GM12865 (cell line): ENCODE measurements around the gene XDH.

ENCODE experiments used
- DNase-seq: peaks from one replicate; pipeline ENCODE4 v3.0.0; 2010; ENCODE audit warnings: low read depth
- H3K4me3 ChIP-seq: 2 replicates; pipeline ENCODE4 v1.5.1; 2011; ENCODE audit warnings: mild to moderate bottlenecking, low read depth, low read length, control low read depth
- TF ChIP-seq, protein P1 (sequence below): IDR thresholded peaks from 2 replicates; pipeline ENCODE4 v1.5.1; 2011; ENCODE audit warnings: low read length, control low read depth, low read depth, inconsistent platforms; ENCODE audit not compliant: insufficient read depth; ENCODE audit errors: missing control alignments

The XDH gene

DNA sequence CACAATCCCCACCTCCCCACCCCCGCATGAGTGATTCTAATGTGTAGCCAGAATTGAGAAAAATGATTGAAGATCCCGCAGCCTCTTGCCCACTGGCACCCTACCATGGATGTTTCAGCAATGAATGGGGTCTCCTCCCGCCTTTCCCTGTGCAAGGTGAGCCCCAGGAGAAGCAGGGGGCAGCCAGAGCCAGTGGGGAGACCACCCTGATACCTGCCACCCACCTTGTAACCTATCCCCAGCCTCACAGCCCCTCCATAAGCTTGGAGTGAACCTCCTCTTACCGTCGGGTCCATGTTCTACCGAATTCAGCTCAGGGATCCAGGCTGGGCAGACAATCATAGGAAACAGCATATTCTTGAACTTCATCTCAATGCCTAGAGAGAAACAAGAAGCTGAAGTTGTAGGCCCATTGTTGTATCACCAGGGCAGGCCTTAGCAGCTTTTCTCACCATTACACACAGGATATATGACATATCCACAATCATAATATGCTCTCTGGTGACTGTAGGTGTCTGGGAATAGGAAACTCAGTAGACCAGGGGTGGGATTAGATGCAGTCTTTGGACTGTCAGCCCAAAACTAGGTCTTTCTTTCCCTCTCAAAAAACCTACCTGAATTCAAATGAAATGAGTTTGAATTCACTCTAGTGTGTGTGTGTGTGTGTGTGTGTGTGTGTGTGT lies 30.9 kb downstream of the XDH start:
- TF ChIP-seq, protein P1, sequence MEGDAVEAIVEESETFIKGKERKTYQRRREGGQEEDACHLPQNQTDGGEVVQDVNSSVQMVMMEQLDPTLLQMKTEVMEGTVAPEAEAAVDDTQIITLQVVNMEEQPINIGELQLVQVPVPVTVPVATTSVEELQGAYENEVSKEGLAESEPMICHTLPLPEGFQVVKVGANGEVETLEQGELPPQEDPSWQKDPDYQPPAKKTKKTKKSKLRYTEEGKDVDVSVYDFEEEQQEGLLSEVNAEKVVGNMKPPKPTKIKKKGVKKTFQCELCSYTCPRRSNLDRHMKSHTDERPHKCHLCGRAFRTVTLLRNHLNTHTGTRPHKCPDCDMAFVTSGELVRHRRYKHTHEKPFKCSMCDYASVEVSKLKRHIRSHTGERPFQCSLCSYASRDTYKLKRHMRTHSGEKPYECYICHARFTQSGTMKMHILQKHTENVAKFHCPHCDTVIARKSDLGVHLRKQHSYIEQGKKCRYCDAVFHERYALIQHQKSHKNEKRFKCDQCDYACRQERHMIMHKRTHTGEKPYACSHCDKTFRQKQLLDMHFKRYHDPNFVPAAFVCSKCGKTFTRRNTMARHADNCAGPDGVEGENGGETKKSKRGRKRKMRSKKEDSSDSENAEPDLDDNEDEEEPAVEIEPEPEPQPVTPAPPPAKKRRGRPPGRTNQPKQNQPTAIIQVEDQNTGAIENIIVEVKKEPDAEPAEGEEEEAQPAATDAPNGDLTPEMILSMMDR = no peak
- DNase-seq = no peak
- H3K4me3 ChIP-seq = no peak overlapping the region

DNA sequence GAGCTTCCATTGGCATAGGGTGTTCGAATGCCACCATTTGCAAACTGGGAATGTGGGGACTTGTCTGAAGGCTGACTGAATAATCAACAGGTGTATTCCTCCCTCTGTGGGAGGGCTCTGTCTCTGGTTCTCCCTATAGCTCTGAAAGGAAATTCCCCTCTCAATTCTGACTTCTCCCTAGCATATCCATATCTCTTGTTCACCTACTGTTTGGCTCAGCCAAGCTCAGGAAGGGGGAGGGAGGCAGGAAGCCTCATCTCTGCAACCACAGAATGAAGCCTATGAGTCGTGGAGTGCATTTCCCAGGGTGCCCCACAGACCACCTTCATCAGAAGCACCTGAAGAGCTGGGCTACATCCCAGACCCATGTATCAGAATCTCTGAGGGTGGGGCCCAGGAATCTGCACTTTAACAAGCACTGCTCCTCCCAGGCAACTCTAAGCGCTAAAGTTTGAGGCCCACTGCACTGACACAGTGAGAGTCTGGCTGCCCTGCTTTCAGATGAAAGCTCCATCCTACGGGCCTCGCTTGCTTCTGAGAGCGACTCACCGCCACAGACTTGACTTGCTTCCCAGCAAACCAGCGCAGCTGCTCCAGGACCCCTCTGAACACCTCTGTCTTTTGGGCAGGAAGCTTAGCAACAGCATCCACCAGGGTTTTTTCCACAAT lies 32.0 kb downstream of the XDH start:
- TF ChIP-seq, protein P1 = no peak
- no peak overlapping the region for H3K4me3 ChIP-seq
- no peak for DNase-seq

DNA sequence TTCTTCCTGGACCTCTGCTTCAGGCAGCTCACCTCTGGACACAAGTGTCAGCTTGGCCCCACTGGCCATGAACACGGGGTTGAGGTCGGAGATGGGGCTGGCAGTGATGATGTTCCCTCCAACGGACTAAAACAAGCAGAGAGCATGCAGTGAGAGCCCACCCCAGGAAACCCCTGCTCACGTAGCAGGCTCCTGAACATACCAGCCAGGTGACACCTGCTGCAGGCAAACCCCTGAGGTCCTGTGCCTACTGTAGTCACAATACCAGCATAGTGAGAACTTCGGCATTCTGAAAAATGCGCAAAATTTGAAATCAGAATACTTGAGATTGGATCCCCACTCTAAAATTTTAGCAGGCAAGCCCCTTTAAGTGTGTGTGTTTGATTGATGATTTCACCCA lies 32.9 kb downstream of the XDH start:
- DNase-seq = no peak
- TF ChIP-seq, protein P1 = no peak
- H3K4me3 ChIP-seq = no peak overlapping the region

DNA sequence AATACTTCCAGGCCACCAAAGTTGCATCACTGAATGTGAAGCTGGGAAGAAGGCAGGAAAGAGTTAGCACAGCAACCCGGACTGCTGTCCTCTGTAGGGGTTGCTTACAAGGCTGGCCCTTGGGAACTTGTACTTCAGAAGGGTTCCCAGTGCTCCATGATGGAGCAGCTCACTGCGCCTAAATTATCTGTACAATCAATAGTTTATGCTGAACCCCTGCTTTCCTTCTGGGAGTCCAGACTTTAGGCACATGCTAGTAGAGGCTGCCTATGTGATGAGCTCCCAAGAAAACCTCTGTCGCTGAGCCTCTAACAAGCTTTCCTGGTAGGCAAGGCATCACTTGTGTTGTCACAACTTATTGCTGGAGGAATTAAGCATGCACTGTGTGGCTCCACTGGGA lies 34.3 kb downstream of the XDH start:
- TF ChIP-seq, protein P1 = no peak
- H3K4me3 ChIP-seq = no peak overlapping the region
- no peak for DNase-seq

DNA sequence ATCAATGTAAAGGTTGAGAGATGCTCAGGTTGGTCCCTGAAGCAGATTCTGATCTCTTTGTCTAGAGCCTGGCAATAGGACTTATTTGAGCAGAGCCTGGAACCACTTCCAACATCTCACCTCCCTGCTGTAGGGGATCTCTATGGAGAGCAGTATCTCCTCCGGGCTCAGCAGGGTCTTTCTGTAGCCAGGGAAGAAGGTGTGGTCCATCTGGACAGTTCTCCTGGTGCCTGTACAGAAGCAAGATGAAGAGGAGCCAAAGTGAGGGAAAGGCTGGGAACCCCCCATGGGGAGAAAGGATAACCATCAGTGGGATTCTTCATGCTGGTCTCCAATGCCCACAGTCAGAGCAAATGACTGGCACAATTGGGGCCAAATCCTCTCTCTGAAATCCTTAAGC lies 34.8 kb downstream of the XDH start:
- DNase-seq = no peak
- TF ChIP-seq, protein P1 = no peak
- H3K4me3 ChIP-seq = no peak overlapping the region

DNA sequence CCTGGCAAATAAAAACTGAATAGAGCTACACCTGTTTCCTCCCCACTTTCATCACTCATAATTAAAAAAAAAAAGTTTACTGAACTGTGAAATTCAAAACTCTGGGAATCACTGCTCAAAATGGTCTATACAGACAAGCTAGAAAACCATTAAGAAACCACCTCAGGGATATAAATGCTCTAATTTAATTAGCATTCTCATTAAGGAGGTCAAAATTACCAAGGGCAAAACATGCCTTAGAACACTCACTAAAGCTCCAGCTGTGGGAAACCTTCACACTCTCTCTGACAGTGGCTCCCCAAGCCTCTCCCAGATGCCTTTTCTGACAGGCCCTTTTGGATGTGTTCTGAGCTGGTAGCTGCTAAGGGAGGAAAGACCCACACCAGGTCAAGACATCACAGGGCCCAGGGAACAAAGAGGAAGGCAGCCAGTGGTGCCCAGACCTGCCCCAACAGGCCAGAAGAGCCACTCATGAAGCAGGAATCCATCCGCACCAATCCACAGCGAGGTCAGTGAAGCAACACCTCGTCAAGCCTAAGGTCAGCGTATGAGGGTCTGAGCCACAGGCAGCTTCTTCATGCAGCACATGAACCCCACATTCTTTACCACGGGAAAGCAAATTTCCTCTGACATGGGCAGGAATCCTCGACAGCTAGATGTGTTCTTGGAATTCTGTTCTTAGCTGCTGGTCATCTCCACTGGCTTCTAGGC lies 35.6 kb downstream of the XDH start:
- no peak overlapping the region for H3K4me3 ChIP-seq
- DNase-seq = no peak
- TF ChIP-seq, protein P1 = no peak
